Measurements from ENCODE around the gene KDM3A.
A peak's percentile ranks its signal among the peaks of the same experiment; 100 is the strongest.
"Not testable (repeated sequence)": the region's sequence is repeated elsewhere in the genome, so short reads cannot be mapped to it uniquely, and the experiment has no call there.

Gene KDM3A

GRCh38 chr2:86476918-86477317 lies 35.7 kb downstream of the KDM3A start:
- no peak for DNase-seq (ENCODE audit: low spot score)

GRCh38 chr2:86477349-86477748 lies 36.2 kb downstream of the KDM3A start:
- DNase-seq (ENCODE audit: low spot score), result no peak

- peak; percentile 59 for DNase-seq (ENCODE audit: low spot score)
Observed at GRCh38 chr2:86480105-86480504, 38.9 kb downstream of the KDM3A start.

GRCh38 chr2:86482034-86482433 lies 40.9 kb downstream of the KDM3A start:
- DNase-seq (ENCODE audit: low spot score), result no peak

GRCh38 chr2:86484385-86484784 lies 43.2 kb downstream of the KDM3A start:
- no peak for DNase-seq (ENCODE audit: low spot score)

GRCh38 chr2:86485103-86485502 lies 43.9 kb downstream of the KDM3A start:
- DNase-seq (ENCODE audit: low spot score), result no peak

GRCh38 chr2:86485802-86486201 lies 44.6 kb downstream of the KDM3A start:
- DNase-seq (ENCODE audit: low spot score), result no peak

- no peak for DNase-seq (ENCODE audit: low spot score)
Observed at GRCh38 chr2:86487062-86487461, 45.9 kb downstream of the KDM3A start.

GRCh38 chr2:86488561-86489250 lies 47.5 kb downstream of the KDM3A start:
- no peak for DNase-seq (ENCODE audit: low spot score)

GRCh38 chr2:86489542-86489941 lies 48.4 kb downstream of the KDM3A start:
- DNase-seq (ENCODE audit: low spot score), result no peak

- no peak for DNase-seq (ENCODE audit: low spot score)
Observed at GRCh38 chr2:86490245-86490644, 49.1 kb downstream of the KDM3A start.

GRCh38 chr2:86491088-86491487 lies 49.9 kb downstream of the KDM3A start:
- DNase-seq (ENCODE audit: low spot score), result no peak

- DNase-seq (ENCODE audit: low spot score), result no peak
Observed at GRCh38 chr2:86492048-86492453, 50.9 kb downstream of the KDM3A start.

GRCh38 chr2:86496391-86496790 lies 55.2 kb downstream of the KDM3A start:
- not testable (repeated sequence) for DNase-seq (ENCODE audit: low spot score)

- no peak for DNase-seq (ENCODE audit: low spot score)
Observed at GRCh38 chr2:86498468-86499260, 57.5 kb downstream of the KDM3A start.

- DNase-seq (ENCODE audit: low spot score), result no peak
Observed at GRCh38 chr2:86499326-86499725, 58.2 kb downstream of the KDM3A start.

- no peak for DNase-seq (ENCODE audit: low spot score)
Observed at GRCh38 chr2:86500325-86501083, 59.3 kb downstream of the KDM3A start.

- DNase-seq (ENCODE audit: low spot score), result no peak
Observed at GRCh38 chr2:86507600-86507999, 66.4 kb downstream of the KDM3A start.

GRCh38 chr2:86510436-86510933 lies 69.3 kb downstream of the KDM3A start:
- no peak for DNase-seq (ENCODE audit: low spot score)

- no peak for DNase-seq (ENCODE audit: low spot score)
Observed at GRCh38 chr2:86512034-86512433, 70.9 kb downstream of the KDM3A start.

- no peak for DNase-seq (ENCODE audit: low spot score)
Observed at GRCh38 chr2:86512892-86513291, 71.7 kb downstream of the KDM3A start.

- no peak for DNase-seq (ENCODE audit: low spot score)
Observed at GRCh38 chr2:86513948-86514660, 72.9 kb downstream of the KDM3A start.
